ENCODE results near the gene IL18BP.

- TF ChIP-seq POLR2A (IDR thresholded peaks at IDR 0.05; ENCODE audit: low read length), result no peak
- TF ChIP-seq GATA1 (IDR thresholded peaks at IDR 0.05; ENCODE audit: low read depth, low read length), result no peak
Observed at GRCh38 chr11:71987521-71987920, 11.2 kb upstream of the IL18BP start.
